HG03064 (cell line): ENCODE measurements around the gene RNF166.
A peak's percentile ranks its signal among the peaks of the same experiment; 100 is the strongest.

Experiments
- ATAC-seq: cut with Tn5 transposase; IDR thresholded peaks from one replicate; pipeline ENCODE4 v1.9.1; 2021; ENCODE audit warnings: low read depth; ENCODE audit not compliant: unreplicated experiment

Gene RNF166

DNA sequence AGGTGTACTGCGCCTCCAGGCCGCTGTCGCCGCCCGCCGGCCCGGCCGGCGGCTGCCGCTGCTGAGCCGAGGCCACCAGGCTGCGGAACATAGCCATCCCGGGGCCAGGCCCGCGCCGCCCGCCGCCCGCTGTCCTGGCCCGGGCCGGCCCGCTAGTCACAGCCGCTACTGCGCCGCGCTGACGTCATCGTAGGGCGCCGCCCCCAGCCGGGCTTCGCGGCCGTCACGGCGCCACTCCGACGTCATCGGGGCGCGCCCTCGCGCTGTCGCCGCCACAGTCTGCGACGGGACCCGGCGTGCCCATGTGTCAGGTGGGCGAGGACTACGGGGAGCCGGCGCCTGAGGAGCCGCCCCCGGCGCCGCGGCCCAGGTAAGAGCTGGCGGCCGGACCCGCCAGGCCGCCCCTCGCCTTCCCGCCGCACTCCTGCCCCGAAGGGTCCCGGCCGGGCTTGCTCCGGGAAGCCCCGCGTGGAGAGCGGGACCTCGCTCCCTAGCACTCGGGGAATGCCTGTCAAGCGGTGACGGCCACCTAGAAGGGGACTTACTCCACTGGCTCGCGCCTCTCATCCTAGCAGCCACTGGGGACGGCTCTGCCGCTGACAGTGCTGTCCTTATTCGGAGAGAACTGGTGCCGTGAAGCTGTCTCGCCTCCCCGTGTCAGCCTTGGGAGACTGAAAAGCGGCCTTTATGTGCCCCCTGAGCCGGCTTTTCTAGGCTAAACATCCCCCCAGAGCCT lies at the start of gene RNF166, which contains the start of gene CTU2:
RNF166 (minus strand) TSS at position 180 of the 736 bp plus-strand sequence; CDS start at position 97, 83 bp downstream.
CTU2 (plus strand) TSS at position 275 of the 736 bp plus-strand sequence; CDS start at position 303, 28 bp downstream.
- peak; percentile 50 for ATAC-seq

DNA sequence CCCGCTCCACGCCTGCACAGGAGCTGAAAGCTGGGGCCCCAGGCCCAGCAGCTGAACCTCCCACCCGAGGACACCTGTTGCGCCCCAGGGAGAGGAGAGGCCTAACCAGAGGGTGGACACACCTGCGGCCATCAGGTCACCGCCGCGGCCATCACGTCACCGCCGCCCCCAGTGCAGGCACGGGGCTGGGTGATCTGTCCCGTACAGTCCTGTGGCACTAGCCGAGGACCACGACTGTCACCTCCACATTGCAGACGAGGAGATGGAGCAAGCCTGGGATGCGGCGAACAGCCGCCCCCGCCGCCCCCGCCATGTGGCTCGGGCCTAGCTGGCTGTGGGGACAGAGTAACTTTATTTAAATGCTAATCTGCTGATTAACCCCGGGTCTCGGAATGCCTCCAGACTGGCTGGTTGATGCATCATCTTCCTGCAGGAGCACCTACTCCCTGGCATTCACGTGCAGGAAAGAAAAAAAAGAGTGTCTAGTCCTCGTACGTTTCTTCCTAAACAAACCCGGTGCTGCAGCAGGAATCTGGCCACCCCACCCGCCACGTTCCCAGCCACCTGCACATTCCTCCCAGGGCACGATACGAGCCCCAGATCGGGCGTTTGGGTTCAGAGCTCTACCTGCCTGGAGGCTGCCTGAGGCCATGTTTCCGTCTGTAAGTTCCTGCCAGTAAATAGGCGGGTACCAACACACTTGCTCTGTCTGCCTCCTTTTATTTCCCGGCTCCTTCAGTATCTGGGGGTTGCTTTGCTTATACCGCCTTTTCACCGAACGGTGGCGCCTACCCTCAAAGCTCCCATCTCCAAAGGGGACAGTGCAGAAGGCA lies 48.9 kb upstream of the RNF166 start:
- no peak for ATAC-seq

DNA sequence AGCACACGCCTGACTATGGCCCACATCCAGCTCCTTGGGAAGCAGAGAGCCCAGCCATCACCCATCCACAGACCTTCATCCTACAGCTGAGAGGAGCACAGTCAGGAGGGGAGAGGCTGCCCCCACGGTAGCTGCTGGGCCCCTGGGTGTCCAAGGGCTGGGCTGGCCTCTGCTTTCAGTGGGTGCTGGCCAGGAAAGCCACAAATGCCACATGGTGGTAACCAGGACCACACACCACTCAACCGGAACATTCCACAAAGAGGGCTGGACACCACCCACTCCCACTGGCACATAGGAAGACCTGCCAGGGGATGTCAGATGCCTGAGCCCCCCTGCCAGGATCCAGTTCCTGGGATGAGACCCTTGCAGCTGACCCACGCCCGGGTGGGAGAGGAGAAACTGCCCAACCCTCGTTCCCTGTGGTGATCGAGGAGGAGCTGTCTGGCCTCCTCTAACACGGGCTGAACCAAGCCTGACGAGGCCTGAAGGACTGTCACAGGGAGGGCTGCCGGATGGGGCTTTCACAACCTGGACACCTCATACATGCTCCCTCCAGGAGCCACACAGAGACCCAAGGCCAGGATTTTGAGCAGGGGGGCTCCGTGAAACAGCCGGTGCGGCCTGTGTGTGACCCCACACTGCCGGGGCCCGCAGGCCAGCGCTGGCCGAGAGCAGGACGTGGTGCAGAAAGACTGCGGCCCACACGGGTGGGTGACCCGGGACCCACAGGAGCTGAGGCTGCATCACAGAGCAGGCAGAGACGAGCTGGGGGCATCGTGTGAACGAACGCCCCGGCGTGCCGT lies 48.1 kb upstream of the RNF166 start:
- ATAC-seq = no peak

GRCh38 chr16:88753602-88754001 lies 47.4 kb upstream of the RNF166 start:
- ATAC-seq = no peak

DNA sequence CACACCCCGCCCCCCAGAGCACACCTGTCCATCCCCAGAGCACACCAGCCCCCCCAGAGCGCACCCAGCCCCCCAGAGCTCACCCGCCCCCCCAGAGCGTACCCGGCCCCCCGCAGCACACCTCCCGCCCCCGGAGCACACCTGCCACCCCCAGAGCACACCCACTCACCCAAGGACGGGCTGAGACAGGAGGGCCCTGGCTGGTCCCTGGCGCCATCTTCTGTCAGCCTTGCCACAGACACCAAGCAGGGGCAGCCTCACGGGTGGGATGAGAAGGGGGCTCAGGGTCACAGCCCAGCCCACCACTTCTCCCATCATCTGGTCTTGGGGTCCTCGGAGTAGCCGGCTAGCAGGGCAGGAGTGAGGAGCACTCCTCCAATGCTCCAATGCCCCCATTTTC lies 47.0 kb upstream of the RNF166 start:
- ATAC-seq = no peak

DNA sequence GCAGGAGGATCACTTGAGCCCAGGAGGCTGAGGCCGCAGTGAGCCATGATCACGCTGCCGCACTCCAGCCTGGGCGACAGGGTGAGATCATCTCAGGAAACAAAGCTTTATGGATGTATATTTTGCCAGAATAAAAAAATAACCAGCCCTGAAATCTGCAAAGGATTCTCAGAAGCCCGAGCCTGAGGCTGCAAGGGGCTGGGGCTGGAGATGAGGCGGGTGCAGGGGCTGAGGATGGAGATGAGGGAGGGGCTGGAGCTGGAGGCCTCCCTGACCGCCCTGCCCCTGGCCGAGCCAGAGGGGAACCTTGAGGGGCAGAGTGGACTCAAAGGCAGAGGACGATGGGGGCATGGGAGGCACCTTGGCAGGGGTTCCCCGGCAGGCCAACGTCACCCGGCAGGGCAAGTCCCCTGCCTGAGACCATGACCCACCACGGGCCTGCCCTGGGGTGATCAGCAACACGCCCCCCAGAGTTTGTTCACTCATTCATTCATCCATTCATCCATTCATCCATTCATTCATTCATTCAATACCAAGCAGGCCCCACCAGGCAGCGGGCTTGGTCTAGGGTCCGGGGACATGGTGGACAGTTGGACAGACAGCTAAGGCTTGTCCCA lies 46.3 kb upstream of the RNF166 start:
- no peak for ATAC-seq

DNA sequence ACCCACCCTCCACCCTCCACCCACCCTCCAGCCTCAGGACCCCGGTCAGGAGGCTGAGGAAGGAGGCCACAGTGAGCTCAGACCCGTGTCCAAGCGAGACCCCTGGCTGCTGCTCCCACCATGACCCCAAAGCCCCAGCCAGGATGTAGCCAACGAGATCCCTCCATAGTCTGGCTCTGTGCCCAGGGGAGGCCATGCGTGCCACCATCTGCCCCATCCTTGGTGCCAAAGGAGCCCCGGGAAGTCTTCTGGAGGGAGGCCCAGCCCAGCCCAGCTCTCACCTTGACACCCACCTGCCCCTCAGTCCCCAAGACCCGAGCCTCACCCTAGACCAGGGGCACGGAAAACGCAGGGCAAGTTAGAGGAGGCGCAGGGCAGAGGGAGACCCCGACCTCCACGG lies 44.6 kb upstream of the RNF166 start:
- no peak for ATAC-seq

DNA sequence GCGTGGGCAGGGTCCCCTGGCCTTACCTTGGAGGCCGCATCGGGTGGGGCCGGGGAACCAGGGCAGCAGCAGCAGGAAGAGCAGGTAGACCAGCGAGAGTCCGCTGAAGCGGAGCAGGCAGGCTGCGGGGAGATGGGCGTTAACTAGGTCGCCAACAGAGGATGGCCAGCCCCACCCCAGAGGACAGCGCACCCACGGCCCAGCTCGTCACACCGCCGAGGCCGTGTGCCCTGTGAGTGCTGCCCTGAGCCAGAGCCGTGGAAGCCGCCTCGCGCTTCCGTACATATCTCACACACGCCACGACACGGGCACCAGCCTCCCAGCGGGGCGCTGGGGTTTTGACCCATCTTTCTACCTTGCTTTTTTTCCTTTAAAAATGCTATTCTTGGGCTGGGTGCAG lies 43.1 kb upstream of the RNF166 start:
- ATAC-seq = no peak

DNA sequence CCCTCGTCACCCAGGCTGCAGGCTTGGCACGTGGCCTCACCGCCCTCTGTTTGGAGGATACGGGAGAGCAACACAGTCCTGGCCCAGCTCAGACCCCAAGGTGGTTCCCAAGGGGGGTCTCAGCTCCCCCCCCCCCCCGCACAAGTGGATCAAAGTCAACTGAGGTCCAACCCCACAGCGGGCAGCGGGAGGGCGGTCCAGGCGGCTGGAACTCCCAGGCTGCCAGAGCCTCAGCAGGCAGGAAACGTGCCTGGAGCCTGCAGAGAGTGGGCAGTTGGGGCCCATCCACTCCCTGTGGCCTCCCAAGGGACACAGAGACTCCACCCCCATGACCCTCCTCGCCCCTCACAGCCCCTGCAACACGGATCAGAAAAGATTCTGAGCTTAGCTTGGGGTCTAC lies 42.2 kb upstream of the RNF166 start:
- ATAC-seq = no peak

GRCh38 chr16:88747588-88748301 lies 41.5 kb upstream of the RNF166 start:
- no peak for ATAC-seq

- no peak for ATAC-seq
Measured at GRCh38 chr16:88746506-88746905, 40.3 kb upstream of the RNF166 start.

DNA sequence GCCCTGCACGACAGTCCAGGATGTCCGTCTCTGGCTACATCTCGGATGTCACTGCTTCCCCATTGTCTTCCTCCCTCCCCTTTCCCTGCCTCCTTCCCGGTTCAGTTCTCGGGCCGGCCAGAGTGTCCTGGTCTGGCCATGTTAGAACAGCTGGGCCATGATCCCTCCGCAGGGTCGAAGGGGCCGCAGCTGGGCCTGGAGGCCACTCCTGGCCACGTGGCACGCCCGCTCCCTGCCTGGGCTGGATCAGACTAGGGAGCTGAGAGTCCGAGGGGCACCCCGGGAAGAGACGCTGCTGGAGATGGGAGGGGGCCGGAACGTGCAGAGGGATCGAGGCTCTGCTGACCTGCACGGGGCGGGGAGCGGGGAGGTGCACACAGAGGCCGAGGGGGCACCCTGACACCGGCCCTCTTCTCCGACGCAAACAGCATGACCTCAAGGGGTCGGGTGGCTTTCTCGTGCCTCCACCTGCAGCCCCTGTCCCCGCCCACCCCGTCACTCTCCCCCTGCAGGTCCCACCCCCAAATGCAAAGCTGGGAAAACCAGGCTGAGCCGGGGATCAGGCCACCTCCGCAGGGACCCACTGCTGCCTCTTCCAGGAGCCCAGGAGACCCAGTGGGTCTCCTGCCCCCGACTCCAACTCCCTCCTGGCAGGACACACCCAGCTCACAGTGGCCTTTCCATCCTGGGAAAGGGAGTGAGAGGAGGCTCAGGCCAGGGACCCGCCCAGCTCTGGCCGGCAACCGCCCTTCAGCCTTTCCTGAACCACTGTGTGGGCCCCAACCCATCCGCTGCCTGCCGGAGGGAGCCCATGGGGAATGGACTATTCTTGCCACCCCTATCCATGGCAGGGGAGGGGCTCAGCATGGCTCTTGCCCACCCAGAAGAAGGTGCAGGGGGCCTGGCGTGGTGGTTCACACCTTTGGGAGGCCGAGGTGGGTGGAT lies 38.6 kb upstream of the RNF166 start:
- no peak for ATAC-seq

- no peak for ATAC-seq
Measured at GRCh38 chr16:88743693-88744576, 37.7 kb upstream of the RNF166 start.

DNA sequence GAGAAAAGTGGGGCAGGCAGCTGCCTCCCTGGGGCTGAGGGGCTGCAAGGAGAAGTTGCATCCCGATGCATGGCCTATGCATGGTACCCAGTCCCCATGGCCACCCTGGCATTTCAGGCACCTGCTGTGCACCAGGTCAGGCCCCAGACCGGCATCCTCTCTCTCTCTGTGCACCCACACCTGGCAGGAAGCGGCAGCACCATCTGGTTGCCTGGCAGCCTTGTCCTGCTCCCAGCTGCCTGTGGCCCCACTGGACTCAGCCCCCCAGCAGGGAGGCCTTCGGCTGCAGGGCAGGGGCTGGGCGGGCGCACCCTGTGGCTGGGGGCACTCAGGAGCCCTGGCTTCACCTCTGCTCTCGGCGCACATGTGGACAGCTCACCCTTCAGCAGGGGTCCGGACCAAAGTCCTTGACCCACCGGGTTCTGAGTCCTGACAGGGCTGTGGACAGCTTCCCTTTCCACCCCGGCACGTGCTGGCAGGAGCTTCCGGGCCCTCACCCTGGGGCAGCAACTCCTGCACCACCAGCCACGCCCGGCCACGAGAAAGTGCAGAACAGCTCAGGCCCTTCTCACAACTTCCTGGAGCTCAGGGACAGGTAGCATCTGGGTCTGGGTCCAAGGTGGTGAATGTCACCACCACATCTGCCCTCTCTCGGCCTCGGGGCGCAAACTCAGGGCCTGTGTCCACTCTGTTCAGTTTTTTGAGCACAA lies 36.8 kb upstream of the RNF166 start:
- no peak for ATAC-seq

GRCh38 chr16:88741368-88741767 lies 35.2 kb upstream of the RNF166 start:
- no peak for ATAC-seq

DNA sequence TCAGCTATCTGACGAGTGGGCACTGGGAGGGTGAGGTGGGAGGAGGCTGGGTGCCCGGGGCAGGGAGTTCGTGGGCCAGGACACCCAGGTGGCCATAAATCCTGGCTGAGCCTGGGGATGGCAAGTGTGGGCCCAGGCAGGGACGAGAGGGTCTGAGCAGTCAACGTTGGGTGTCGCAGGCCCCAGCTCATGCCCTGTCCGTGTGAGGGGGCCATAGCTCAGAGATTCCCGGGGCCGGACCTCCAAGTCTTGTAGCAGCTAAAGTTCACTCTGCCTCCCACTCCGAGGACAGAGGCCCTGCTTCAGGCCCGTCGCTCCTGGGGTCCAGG lies 34.5 kb upstream of the RNF166 start:
- no peak for ATAC-seq

DNA sequence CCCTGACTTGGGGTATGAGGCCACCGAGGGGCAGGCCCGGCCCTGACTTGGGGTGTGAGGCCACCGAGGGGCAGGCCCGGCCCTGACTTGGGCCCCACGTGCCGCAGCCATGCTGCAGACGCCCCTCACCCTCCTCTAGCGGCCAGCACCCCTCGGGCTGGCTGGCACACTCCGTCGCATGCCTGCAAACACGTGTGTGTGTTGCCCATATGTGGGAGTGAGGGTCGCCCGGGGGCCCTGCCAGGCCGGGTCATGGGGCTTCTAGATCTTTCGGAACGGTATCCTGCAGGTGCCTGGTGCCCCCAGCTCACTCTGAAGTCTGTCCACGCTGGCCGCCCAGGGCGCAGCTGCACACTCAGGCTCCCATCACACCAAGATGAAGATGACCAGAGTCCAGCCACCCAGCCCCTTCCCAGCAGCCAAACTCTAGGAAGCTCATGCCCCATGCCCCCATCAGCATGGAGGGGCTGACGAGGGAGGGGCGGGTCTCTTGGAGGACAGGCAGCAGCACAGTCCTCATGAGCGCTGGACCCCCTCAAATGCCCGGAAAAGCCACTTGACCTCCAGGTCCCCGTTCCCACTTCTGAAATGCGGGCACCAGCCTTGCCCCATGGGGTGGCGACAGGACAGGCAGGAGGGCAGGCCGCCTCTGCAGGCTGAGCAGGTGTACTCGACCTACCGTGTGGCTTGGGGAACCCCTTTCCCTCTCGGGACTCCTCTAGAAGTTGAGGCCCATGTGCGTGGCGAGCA lies 33.9 kb upstream of the RNF166 start:
- no peak for ATAC-seq
